ENCODE results near the gene RIPK4. TPM values are rescaled to one million over a fixed set of nuclear protein-coding genes. Genes with fewer than 3 reads are reported as not detected.
"Not testable (repeated sequence)": the region's sequence is repeated elsewhere in the genome, so short reads cannot be mapped to it uniquely, and the experiment has no call there.

Gene RIPK4
- total RNA-seq, 1 donor from 2014 or later = 2.9 TPM

GRCh38 chr21:41719691-41720090 is 47.2 kb downstream of the RIPK4 start:
- Mint-ChIP-seq H3K27ac (ENCODE audit: unreplicated experiment) (no peak overlapping the region), H3K27me3 (ENCODE audit: unreplicated experiment) (peaks cover 7% of the 10 kb centered on the region), H3K4me1 (ENCODE audit: low read depth, unreplicated experiment) (peaks cover 2% of the 10 kb centered on the region), H3K4me3 (ENCODE audit: unreplicated experiment) (no peak overlapping the region), H3K9me3 (ENCODE audit: unreplicated experiment) (peaks cover 2% of the 10 kb centered on the region), H3K36me3 (ENCODE audit: unreplicated experiment) (peaks cover 4% of the 10 kb centered on the region)
- TF ChIP-seq CTCF (IDR thresholded peaks at IDR 0.05; ENCODE audit: partially characterized antibody, unreplicated experiment) = no peak
- no peak for DNase-seq

GRCh38 chr21:41717573-41718330 is 49.1 kb downstream of the RIPK4 start:
- peaks cover 3% of the 10 kb centered on the region for H3K4me1 Mint-ChIP-seq (ENCODE audit: low read depth, unreplicated experiment)
- no peak overlapping the region for H3K27ac Mint-ChIP-seq (ENCODE audit: unreplicated experiment)

DNA sequence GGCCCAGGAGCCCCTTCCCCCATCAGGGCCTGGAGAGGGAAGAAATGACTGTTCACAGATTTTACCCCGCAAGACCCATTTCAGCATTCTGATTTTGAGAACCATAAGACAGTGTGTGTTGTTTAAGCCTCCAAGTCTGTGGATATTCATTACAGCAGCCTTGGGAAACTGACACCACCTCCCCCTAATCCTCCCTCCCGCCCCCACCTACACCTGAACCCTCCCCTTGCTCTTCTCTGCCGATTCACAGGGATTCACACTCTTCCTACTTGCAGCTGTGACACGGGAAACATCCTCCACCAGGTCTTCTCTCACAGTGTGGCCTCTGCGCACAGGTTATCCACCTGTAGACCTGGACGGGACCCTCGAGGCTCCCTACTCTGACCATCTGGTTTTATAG is 50.1 kb downstream of the RIPK4 start:
- Mint-ChIP-seq H3K36me3 (ENCODE audit: unreplicated experiment) (peaks cover 9% of the 10 kb centered on the region), H3K4me1 (ENCODE audit: low read depth, unreplicated experiment) (peaks cover 8% of the 10 kb centered on the region), H3K27ac (ENCODE audit: unreplicated experiment) (no peak overlapping the region), H3K4me3 (ENCODE audit: unreplicated experiment) (no peak overlapping the region), H3K9me3 (ENCODE audit: unreplicated experiment) (no peaks in the 10 kb centered on the region), H3K27me3 (ENCODE audit: unreplicated experiment) (peaks cover 12% of the 10 kb centered on the region)
- TF ChIP-seq CTCF (IDR thresholded peaks at IDR 0.05; ENCODE audit: partially characterized antibody, unreplicated experiment) = no peak
- no peak for DNase-seq

More at GRCh38 chr21:41717573-41718330, 49.1 kb downstream of the RIPK4 start:
- TF ChIP-seq CTCF (IDR thresholded peaks at IDR 0.05; ENCODE audit: partially characterized antibody, unreplicated experiment) = no peak
- H3K4me3 Mint-ChIP-seq (ENCODE audit: unreplicated experiment) = no peak overlapping the region
- peaks cover 2% of the 10 kb centered on the region for H3K9me3 Mint-ChIP-seq (ENCODE audit: unreplicated experiment)
- peaks cover 11% of the 10 kb centered on the region for H3K27me3 Mint-ChIP-seq (ENCODE audit: unreplicated experiment)
- no peak for DNase-seq
- peaks cover 9% of the 10 kb centered on the region for H3K36me3 Mint-ChIP-seq (ENCODE audit: unreplicated experiment)

GRCh38 chr21:41715649-41716281 is 51.1 kb downstream of the RIPK4 start:
- no peak for DNase-seq
- H3K4me1 Mint-ChIP-seq (ENCODE audit: low read depth, unreplicated experiment) = peaks cover 12% of the 10 kb centered on the region
- peaks cover 9% of the 10 kb centered on the region for H3K36me3 Mint-ChIP-seq (ENCODE audit: unreplicated experiment)
- H3K9me3 Mint-ChIP-seq (ENCODE audit: unreplicated experiment) = peaks cover 2% of the 10 kb centered on the region
- peaks cover 12% of the 10 kb centered on the region for H3K27me3 Mint-ChIP-seq (ENCODE audit: unreplicated experiment)
- no peak overlapping the region for H3K27ac Mint-ChIP-seq (ENCODE audit: unreplicated experiment)
- H3K4me3 Mint-ChIP-seq (ENCODE audit: unreplicated experiment) = no peak overlapping the region
- no peak for TF ChIP-seq CTCF (IDR thresholded peaks at IDR 0.05; ENCODE audit: partially characterized antibody, unreplicated experiment)

GRCh38 chr21:41714299-41714865 is 52.5 kb downstream of the RIPK4 start:
- not testable (repeated sequence) for H3K4me3 Mint-ChIP-seq (ENCODE audit: unreplicated experiment); H3K36me3 Mint-ChIP-seq (ENCODE audit: unreplicated experiment); DNase-seq; H3K9me3 Mint-ChIP-seq (ENCODE audit: unreplicated experiment)
- H3K27me3 Mint-ChIP-seq (ENCODE audit: unreplicated experiment) = peaks cover 12% of the 10 kb centered on the region
- peaks cover 12% of the 10 kb centered on the region for H3K4me1 Mint-ChIP-seq (ENCODE audit: low read depth, unreplicated experiment)
- peak overlapping the region; percentile 17 for H3K27ac Mint-ChIP-seq (ENCODE audit: unreplicated experiment)

All from glutamatergic neuron (in vitro differentiated cells).